Measurements from ENCODE around the gene RND1.
A peak's percentile ranks its signal among the peaks of the same experiment; 100 is the strongest.
"Not testable (repeated sequence)": the region's sequence is repeated elsewhere in the genome, so short reads cannot be mapped to it uniquely, and the experiment has no call there.

RND1 gene

GRCh38 chr12:48868451-48868850 is 2.8 kb upstream of the RND1 start:
- Histone ChIP-seq H3K79me2 (ENCODE audit: control insufficient read depth, insufficient read depth, low read length, unreplicated experiment) (no peaks in the 10 kb centered on the region), H3K27ac (ENCODE audit: low read depth, low read length) (no peak overlapping the region), H2AFZ (ENCODE audit: low read length, unreplicated experiment) (no peak overlapping the region), H3K36me3 (ENCODE audit: insufficient read depth, low read length) (no peaks in the 10 kb centered on the region), H3K4me3 (ENCODE audit: low read depth, low read length) (no peak overlapping the region), H3K27me3 (ENCODE audit: insufficient read depth, low read length) (peaks cover 20% of the 10 kb centered on the region), H3K4me1 (ENCODE audit: control insufficient read depth, insufficient read depth, low read length, unreplicated experiment) (no peaks in the 10 kb centered on the region)

- Histone ChIP-seq H2AFZ (ENCODE audit: low read length, unreplicated experiment) (peak overlapping the region; percentile 61), H3K36me3 (ENCODE audit: insufficient read depth, low read length) (no peaks in the 10 kb centered on the region), H3K4me1 (ENCODE audit: control insufficient read depth, insufficient read depth, low read length, unreplicated experiment) (no peaks in the 10 kb centered on the region), H3K4me3 (ENCODE audit: low read depth, low read length) (peak overlapping the region; percentile 70), H3K79me2 (ENCODE audit: control insufficient read depth, insufficient read depth, low read length, unreplicated experiment) (no peaks in the 10 kb centered on the region), H3K27me3 (ENCODE audit: insufficient read depth, low read length) (peaks cover 41% of the 10 kb centered on the region), H3K27ac (ENCODE audit: low read depth, low read length) (no peak overlapping the region)
Observed at GRCh38 chr12:48866052-48866711, 512 bp upstream of the RND1 start.

GRCh38 chr12:48863291-48863690 is 2.4 kb downstream of the RND1 start:
- no peak overlapping the region for H3K4me3 ChIP-seq (ENCODE audit: low read depth, low read length)
- no peak overlapping the region for H3K27ac ChIP-seq (ENCODE audit: low read depth, low read length)
- no peaks in the 10 kb centered on the region for H3K4me1 ChIP-seq (ENCODE audit: control insufficient read depth, insufficient read depth, low read length, unreplicated experiment)
- H3K36me3 ChIP-seq (ENCODE audit: insufficient read depth, low read length) = no peaks in the 10 kb centered on the region
- H3K79me2 ChIP-seq (ENCODE audit: control insufficient read depth, insufficient read depth, low read length, unreplicated experiment) = no peaks in the 10 kb centered on the region
- H2AFZ ChIP-seq (ENCODE audit: low read length, unreplicated experiment) = no peak overlapping the region
- H3K27me3 ChIP-seq (ENCODE audit: insufficient read depth, low read length) = peaks cover 41% of the 10 kb centered on the region

- Histone ChIP-seq H3K36me3 (ENCODE audit: insufficient read depth, low read length) (no peaks in the 10 kb centered on the region), H3K27ac (ENCODE audit: low read depth, low read length) (no peak overlapping the region), H3K27me3 (ENCODE audit: insufficient read depth, low read length) (peaks cover 41% of the 10 kb centered on the region), H3K79me2 (ENCODE audit: control insufficient read depth, insufficient read depth, low read length, unreplicated experiment) (no peaks in the 10 kb centered on the region), H2AFZ (ENCODE audit: low read length, unreplicated experiment) (no peak overlapping the region), H3K4me1 (ENCODE audit: control insufficient read depth, insufficient read depth, low read length, unreplicated experiment) (no peaks in the 10 kb centered on the region), H3K4me3 (ENCODE audit: low read depth, low read length) (no peak overlapping the region)
Observed at GRCh38 chr12:48862760-48863159, 2.9 kb downstream of the RND1 start.

- no peaks in the 10 kb centered on the region for H3K79me2 ChIP-seq (ENCODE audit: control insufficient read depth, insufficient read depth, low read length, unreplicated experiment)
- H3K36me3 ChIP-seq (ENCODE audit: insufficient read depth, low read length) = no peaks in the 10 kb centered on the region
- H3K4me1 ChIP-seq (ENCODE audit: control insufficient read depth, insufficient read depth, low read length, unreplicated experiment) = no peaks in the 10 kb centered on the region
- no peak overlapping the region for H3K4me3 ChIP-seq (ENCODE audit: low read depth, low read length)
- H2AFZ ChIP-seq (ENCODE audit: low read length, unreplicated experiment) = no peak overlapping the region
- H3K27ac ChIP-seq (ENCODE audit: low read depth, low read length) = no peak overlapping the region
- peaks cover 41% of the 10 kb centered on the region for H3K27me3 ChIP-seq (ENCODE audit: insufficient read depth, low read length)
Observed at GRCh38 chr12:48861111-48861510, 4.6 kb downstream of the RND1 start.

GRCh38 chr12:48860236-48860635 is 5.4 kb downstream of the RND1 start:
- not testable (repeated sequence) for H3K36me3 ChIP-seq (ENCODE audit: insufficient read depth, low read length); H2AFZ ChIP-seq (ENCODE audit: low read length, unreplicated experiment)

GRCh38 chr12:48859607-48860006 is 6.1 kb downstream of the RND1 start:
- Histone ChIP-seq H2AFZ (ENCODE audit: low read length, unreplicated experiment) (no peak overlapping the region), H3K4me3 (ENCODE audit: low read depth, low read length) (no peak overlapping the region), H3K27ac (ENCODE audit: low read depth, low read length) (no peak overlapping the region), H3K4me1 (ENCODE audit: control insufficient read depth, insufficient read depth, low read length, unreplicated experiment) (no peaks in the 10 kb centered on the region), H3K27me3 (ENCODE audit: insufficient read depth, low read length) (peaks cover 32% of the 10 kb centered on the region), H3K79me2 (ENCODE audit: control insufficient read depth, insufficient read depth, low read length, unreplicated experiment) (no peaks in the 10 kb centered on the region), H3K36me3 (ENCODE audit: insufficient read depth, low read length) (no peaks in the 10 kb centered on the region)

More at GRCh38 chr12:48860236-48860635, 5.4 kb downstream of the RND1 start:
- H3K27ac ChIP-seq (ENCODE audit: low read depth, low read length); H3K4me3 ChIP-seq (ENCODE audit: low read depth, low read length); H3K79me2 ChIP-seq (ENCODE audit: control insufficient read depth, insufficient read depth, low read length, unreplicated experiment); H3K4me1 ChIP-seq (ENCODE audit: control insufficient read depth, insufficient read depth, low read length, unreplicated experiment): not testable (repeated sequence)
- H3K27me3 ChIP-seq (ENCODE audit: insufficient read depth, low read length) = peaks cover 39% of the 10 kb centered on the region

- Histone ChIP-seq H3K36me3 (ENCODE audit: insufficient read depth, low read length) (no peaks in the 10 kb centered on the region), H3K79me2 (ENCODE audit: control insufficient read depth, insufficient read depth, low read length, unreplicated experiment) (no peaks in the 10 kb centered on the region), H3K4me3 (ENCODE audit: low read depth, low read length) (no peak overlapping the region), H3K27ac (ENCODE audit: low read depth, low read length) (no peak overlapping the region), H3K27me3 (ENCODE audit: insufficient read depth, low read length) (peaks cover 17% of the 10 kb centered on the region), H2AFZ (ENCODE audit: low read length, unreplicated experiment) (no peak overlapping the region), H3K4me1 (ENCODE audit: control insufficient read depth, insufficient read depth, low read length, unreplicated experiment) (peaks cover under 1% of the 10 kb centered on the region)
Observed at GRCh38 chr12:48858043-48858442, 7.6 kb downstream of the RND1 start.

GRCh38 chr12:48857278-48857994 is 8.2 kb downstream of the RND1 start:
- no peak overlapping the region for H3K4me3 ChIP-seq (ENCODE audit: low read depth, low read length)
- H3K36me3 ChIP-seq (ENCODE audit: insufficient read depth, low read length) = no peaks in the 10 kb centered on the region
- peaks cover 3% of the 10 kb centered on the region for H3K79me2 ChIP-seq (ENCODE audit: control insufficient read depth, insufficient read depth, low read length, unreplicated experiment)
- H2AFZ ChIP-seq (ENCODE audit: low read length, unreplicated experiment) = no peak overlapping the region
- H3K27ac ChIP-seq (ENCODE audit: low read depth, low read length) = no peak overlapping the region
- peaks cover 7% of the 10 kb centered on the region for H3K4me1 ChIP-seq (ENCODE audit: control insufficient read depth, insufficient read depth, low read length, unreplicated experiment)
- H3K27me3 ChIP-seq (ENCODE audit: insufficient read depth, low read length) = peaks cover 11% of the 10 kb centered on the region; the same call in 1 of the 2 replicates

- 0 out of 2 replicates have a peak, but pooled peaks cover under 1% of the 10 kb centered on the region for H3K27me3 ChIP-seq (ENCODE audit: insufficient read depth, low read length)
Observed at GRCh38 chr12:48856379-48856778, 9.3 kb downstream of the RND1 start.

GRCh38 chr12:48854932-48855331 is 10.7 kb downstream of the RND1 start:
- not testable (repeated sequence) for H3K27me3 ChIP-seq (ENCODE audit: insufficient read depth, low read length); H3K4me3 ChIP-seq (ENCODE audit: low read depth, low read length); H3K36me3 ChIP-seq (ENCODE audit: insufficient read depth, low read length); H2AFZ ChIP-seq (ENCODE audit: low read length, unreplicated experiment); H3K27ac ChIP-seq (ENCODE audit: low read depth, low read length)
- Histone ChIP-seq H3K79me2 (ENCODE audit: control insufficient read depth, insufficient read depth, low read length, unreplicated experiment) (peaks cover 24% of the 10 kb centered on the region), H3K4me1 (ENCODE audit: control insufficient read depth, insufficient read depth, low read length, unreplicated experiment) (peaks cover 17% of the 10 kb centered on the region)

More at GRCh38 chr12:48856379-48856778, 9.3 kb downstream of the RND1 start:
- Histone ChIP-seq H3K4me3 (ENCODE audit: low read depth, low read length) (no peak overlapping the region), H3K36me3 (ENCODE audit: insufficient read depth, low read length) (no peaks in the 10 kb centered on the region), H2AFZ (ENCODE audit: low read length, unreplicated experiment) (no peak overlapping the region), H3K4me1 (ENCODE audit: control insufficient read depth, insufficient read depth, low read length, unreplicated experiment) (peaks cover 8% of the 10 kb centered on the region), H3K79me2 (ENCODE audit: control insufficient read depth, insufficient read depth, low read length, unreplicated experiment) (peaks cover 10% of the 10 kb centered on the region), H3K27ac (ENCODE audit: low read depth, low read length) (no peak overlapping the region)
